Transverse colon (tissue), 3 donors: ENCODE data around the gene ZNF22.

Experiments used
- CTCF ChIP-seq, 5 experiments: fragments of 200-600 bp in 3 of 5; fragments of 450-650 bp in 2 of 5; sonication (generic) in 3 of 5; IDR thresholded peaks; 1 replicate in 2 of 5; 2 replicates in 3 of 5; pipeline ENCODE4 v1.5.1; 2016 to 2017; ENCODE audit warnings: antibody characterized with exemption in 5 of 5, inconsistent platforms in 3 of 5, mild to moderate bottlenecking in 2 of 5, moderate library complexity in 1 of 5
- POLR2A ChIP-seq: fragments of 450-650 bp; IDR thresholded peaks from one replicate; pipeline ENCODE4 v1.6.1; 2016; ENCODE audit warnings: antibody characterized with exemption, mild to moderate bottlenecking, moderate library complexity

- peak; percentile 65 to 80 (median 71) for TF ChIP-seq CTCF (IDR thresholded peaks at IDR 0.05)
- no peak for TF ChIP-seq POLR2A
Observed at GRCh38 chr10:45008524-45009161, 7.9 kb downstream of the ZNF22 start.
